DMS53 treated with DMSO at 0.1 percent for 48 hours (cell line): ENCODE results near the gene SYNCRIP.
"Not testable (repeated sequence)": the region's sequence is repeated elsewhere in the genome, so short reads cannot be mapped to it uniquely, and the experiment has no call there.

Experiments
- DNase-seq: peaks from one replicate; lab custom pipeline; 2025; ENCODE audit not compliant: unreplicated experiment; lab: John Stamatoyannopoulos, UW

SYNCRIP gene

DNA sequence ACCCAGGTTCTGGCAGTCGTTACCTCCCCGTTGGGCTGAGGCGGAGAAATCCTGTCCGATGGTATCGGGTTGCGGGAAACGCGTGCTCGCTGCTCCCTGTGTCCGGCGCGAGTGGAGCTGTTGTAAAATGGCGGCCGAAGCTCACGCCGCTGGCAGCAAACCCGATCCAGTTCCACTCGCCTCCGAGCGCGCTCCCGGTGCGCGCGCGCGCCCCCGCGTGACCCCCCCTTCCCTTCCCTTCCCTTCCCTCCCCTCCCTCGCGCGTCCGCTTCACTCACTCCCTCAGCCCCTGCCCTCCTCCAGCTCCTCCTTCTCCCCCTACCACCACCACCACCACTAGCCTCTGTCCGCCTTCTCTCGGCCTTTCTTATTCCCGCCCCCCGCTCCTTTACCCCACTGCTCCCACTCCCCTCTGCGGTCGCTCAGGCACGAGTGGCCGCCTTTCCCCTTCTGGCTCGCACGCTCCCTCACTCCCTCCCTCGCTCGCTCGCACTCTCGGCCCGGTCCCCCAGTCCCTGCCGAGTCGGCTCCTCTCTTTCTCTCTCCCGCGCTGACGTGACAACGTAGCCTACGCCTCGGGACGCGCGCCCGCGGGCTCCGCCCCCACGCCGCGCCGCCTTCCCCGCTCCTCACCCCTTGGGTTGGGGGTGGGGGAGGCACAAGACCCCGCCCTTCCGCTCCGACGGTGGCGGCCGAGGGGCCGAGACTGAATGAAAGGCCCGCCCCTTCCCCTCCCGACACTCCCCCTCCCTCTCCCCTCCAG is at the start of gene SYNCRIP:
Gene SYNCRIP (minus strand): TSS at position 113 of the 763 bp plus-strand sequence. CDS start 1,447 bp downstream, outside the sequence.
- DNase-seq = peak; percentile 88

DNA sequence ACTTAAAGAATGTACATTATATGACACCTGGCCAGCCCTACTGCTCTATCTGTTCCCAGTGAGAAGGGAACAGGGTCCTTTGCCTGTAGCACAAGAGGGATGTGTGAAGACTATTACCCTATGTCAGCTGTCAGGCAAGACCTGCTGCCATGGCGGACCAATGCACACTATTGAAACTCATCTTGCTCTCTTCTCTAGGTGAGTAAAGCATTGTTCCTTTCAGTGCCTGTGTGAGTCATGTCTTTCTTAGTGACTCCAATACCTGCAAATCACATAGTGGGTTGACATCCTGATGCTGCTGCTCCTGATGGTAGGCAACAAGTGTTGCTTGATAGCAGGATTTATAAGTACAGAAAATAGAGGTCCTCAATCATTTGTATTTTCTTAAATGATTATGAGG is 48.8 kb upstream of the SYNCRIP start:
- no peak for DNase-seq

DNA sequence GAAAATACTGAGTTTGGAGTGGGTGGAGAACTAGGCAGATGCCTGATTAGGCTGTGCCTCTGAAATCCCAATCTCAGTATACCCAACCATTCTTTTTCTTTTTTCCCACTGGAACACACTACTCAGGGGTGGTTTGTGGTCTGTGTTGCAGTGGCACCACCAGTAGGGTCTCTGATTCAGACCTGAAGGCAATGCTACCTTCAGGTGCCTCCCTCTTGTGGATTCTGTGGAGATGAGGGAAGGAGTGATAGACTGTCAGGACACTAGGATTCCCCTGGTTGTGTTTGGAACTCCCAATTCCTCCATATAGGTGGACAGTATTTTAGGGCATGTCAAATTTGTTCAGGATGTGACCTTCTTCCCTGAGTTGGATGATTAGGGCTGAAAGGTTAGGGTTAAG is 47.4 kb upstream of the SYNCRIP start:
- no peak for DNase-seq

DNA sequence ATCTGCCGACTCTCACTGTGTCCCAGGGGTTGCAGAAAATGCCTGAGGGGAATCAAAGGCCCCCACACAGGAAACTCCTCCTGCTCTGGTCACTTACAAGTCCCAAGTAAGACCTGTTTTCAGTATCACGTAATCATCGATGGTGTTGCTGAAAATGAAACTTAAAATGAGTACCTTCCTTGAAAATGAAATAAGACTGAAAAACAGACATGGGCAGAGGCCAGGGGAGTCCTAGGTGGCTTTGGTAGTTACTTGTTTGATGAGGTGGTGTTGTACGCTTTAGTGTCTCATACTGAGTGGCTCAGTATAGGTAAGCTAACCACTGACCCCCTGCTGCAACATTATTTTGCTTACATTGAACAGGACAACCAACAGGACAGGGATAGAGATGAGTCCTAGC is 43.0 kb upstream of the SYNCRIP start:
- DNase-seq = no peak

DNA sequence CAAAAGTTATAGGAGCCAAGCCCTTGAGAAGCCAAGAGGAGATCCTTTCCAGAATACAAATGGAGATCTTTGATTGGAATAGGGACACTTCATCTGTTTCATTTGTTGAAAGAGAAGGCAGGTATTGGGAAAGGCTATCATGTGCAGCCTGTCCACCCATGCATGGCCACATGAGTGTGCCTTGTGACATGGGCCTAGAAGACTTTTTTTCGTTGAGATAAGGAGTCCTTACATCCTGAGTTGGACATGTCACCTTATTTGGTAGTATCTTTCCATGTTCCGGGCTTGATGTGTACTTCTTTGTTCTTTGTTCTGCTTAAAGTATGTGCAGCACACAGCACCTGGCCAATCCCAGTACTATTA is 42.1 kb upstream of the SYNCRIP start:
- DNase-seq = no peak

DNA sequence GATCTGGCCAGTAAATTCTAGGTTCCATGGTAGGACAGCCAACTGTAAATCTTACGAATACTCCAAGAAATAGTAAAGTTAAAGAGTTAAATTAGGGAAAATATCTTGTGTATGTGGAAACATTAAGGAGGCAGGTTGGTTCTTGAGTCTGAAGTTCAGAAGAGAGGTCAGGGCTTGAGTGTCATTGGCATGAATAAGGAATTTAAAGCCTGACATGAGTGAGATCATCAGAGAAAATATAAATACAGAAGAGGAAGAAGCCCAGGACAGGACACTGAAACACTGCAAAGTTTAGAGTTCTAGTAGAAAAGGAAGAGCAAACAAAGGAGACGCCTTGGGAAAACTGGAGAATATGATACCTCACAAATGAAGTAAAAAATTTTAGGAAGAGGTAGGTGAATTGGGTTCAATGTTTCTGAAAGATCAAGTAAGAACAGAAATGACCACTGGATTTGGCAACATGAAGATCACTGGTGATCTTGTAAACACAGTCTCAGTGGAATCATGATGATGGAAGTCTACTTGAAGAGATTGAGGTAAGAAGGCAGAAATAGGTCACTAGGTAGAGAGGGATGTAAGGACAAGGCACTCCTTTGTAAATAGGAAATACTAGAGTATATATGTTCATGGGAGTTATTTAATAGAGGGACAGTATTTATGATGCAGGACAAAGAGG is 41.6 kb upstream of the SYNCRIP start:
- no peak for DNase-seq

DNA sequence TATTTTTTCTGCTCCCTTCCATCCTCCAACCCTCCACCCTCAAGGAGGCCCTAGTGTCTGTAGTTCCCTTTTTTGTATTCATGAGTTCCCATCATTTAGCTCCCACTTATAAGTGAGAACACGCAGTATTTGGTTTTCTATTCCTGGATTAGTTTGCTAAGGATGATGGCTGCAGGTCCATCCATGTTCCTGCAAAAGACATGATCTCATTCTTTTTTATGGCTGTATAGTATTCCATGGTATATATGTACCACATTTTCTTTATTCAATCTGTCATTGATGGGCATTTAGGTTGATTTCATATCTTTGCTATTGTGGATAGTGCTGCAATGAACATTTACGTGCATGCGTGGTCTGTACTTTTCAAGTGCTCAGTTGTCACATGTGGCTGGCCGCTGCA is 39.2 kb upstream of the SYNCRIP start:
- not testable (repeated sequence) for DNase-seq

DNA sequence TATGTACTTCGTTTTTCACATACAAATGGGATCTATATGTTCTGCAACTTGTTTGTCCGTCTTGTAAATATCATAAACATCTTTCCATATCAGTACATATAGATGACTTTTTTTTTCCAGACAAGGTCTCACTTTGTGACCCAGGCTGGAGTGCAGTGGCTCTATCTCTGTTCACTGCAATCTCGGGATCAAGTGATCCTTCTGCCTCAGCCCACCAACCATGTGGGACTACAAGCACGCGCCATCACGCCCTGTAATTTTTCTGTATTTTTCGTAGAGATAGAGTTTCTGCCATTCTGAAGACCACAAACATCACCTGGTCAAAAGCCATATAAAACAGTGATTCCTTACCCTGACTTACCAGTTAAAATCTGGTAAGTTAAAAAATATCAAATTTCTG is 37.7 kb upstream of the SYNCRIP start:
- DNase-seq = no peak

DNA sequence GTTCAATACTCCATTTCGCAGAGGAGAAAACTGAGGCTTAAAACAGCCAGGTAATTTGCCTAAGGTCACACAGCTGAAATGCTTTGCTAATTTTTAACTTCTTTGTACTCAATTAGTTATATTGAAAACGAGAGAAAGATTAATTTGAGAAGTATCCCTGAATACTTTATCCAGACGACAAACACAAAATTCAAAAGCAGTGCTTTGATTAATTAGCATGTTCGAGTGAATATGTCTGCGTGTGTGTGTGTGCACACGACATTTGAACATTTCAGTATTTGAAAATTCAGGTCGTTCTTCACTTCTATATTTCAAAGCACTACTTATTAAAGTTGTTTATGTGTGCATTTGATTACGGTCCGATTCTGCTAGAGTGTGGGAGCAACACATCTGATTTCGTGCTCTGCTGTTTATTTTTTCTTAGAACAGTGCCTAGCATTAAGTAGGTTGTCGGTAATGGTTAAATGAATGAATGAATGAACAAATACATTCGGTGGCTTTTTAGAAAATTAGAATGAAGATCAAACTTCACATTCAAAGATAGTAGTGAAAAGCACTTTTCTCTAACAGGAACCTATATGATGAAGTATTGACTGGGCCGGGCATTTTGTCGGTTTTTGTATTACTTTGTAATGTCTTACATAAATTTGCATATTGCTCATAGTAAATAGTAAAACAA is 36.9 kb upstream of the SYNCRIP start:
- DNase-seq = no peak

DNA sequence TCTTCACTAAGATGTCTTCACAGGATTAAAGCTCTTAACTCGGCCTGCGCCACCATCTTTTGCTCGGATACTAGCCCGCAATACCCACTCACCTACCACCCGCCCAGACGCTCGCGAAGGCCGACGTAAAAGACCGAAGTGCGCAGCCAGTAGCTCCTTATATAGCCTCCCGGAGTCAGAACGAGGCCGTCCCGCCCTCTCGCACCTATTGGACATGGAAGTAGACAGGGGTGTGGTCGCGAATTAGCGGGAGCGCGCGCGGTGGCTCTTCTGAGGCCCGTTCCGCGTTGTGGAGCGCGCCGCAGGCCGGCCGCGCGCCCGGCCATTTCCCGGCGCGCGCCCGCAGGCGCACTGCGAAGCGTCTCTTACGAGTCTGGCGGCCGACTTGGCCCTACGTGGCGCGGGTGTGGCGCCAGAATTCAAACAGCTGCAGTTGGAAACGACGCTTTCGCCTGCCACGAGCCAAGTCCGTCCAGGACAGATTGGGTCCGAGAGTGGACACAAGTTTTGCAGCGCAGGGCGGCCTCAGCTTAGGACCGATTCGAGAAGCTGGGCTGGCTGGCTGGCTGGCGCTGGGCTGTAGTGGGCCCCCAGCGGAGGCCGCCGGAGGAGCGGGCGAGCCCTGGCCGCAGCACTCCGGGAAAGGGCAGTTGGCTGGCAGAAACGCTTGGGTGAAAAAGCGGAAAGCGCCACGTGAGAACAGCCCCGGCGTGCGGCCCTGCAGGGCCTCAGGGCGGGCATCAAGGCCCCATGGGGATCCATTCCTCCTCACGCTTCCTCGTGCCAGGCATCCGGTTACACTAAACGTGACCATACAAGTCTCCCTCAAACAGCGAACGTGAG is 36.1 kb upstream of the SYNCRIP start:
- peak; percentile 93 for DNase-seq

DNA sequence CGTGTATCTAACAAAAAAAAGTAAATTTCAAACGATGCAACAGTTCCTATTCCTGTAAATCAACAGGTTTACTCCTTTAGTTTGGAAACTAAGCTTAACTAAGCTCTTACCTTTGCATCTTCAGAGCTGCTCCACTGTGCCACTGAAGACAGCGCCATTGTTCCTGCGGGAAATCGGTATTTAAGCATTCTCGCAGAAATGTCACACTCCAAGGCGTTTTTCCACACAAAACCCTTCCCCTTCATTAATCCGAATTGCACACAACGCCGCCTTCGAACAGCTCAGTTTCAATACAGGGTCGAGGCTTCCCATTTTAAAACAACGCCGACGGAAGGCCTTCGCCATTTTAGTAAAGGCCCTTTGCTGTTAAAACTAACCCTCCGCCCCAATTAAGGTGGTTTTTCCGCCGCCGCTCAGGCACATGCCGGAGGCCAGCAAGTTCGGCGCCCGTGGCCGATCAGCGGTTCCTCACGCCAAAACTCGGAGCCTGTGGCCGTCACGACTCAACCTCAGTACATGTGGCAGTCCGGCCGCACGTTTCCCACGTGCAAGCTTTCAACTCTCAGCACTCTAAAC is 35.4 kb upstream of the SYNCRIP start:
- no peak for DNase-seq

DNA sequence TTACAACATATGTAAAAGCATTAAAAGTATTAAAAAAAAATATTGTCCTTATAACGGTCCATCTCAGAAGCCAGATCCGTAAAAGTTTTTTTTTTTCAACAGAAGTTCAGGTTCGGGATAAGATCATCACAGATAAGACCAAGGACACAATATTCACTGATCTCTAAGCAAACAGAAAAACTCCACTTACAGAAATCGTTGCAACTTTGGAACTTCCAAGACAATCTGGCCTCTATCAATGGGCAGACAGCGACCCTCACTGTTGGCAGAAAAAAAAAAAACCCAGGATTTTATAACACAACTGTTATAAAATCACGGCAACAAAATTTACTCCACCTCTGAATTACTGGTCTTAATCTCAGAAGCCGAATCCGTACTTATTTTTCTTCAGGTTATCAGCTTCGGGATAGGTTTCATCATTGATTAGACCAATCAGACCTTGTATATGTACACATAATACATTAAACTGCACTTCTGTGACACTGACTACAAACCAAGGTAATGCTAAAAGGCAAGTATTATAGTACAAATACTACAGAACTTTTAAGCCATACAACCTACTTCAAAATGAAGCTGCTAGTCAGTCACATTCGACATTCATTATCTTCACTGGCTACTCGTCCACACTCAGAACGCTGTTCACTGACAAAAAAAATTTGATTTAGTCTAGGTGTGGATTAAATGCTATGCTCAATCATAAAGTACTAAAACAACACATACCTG is 34.7 kb upstream of the SYNCRIP start:
- no peak for DNase-seq

DNA sequence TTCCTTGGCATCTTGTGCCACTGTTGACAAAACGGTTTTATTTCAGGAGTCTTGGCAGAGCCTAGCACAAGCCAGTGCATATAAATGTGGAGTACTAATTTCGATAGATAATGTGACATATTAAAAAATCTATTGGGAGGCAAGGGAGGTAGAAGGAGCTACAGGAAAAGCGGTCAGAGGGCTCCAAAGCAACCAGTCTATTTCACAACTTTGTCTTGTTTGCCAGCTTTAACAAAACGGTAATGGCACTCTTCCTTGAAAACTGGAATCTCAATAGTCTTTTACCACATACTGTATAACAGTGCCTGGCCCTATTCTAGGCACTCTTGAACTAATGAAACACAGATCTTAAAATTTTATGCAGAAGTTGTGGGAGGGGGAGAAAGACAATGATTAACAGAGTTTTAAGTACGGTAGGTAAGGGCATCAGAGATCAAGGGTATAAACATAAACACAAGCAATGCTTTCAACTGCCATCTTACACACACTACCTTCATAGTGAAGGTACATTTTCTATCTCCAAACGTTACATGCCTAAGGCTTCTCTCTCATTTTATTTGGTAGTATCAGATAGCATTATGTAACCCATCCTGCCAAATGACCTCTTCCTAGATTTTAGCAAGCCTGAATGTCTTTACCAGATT is 33.5 kb upstream of the SYNCRIP start:
- DNase-seq = no peak

DNA sequence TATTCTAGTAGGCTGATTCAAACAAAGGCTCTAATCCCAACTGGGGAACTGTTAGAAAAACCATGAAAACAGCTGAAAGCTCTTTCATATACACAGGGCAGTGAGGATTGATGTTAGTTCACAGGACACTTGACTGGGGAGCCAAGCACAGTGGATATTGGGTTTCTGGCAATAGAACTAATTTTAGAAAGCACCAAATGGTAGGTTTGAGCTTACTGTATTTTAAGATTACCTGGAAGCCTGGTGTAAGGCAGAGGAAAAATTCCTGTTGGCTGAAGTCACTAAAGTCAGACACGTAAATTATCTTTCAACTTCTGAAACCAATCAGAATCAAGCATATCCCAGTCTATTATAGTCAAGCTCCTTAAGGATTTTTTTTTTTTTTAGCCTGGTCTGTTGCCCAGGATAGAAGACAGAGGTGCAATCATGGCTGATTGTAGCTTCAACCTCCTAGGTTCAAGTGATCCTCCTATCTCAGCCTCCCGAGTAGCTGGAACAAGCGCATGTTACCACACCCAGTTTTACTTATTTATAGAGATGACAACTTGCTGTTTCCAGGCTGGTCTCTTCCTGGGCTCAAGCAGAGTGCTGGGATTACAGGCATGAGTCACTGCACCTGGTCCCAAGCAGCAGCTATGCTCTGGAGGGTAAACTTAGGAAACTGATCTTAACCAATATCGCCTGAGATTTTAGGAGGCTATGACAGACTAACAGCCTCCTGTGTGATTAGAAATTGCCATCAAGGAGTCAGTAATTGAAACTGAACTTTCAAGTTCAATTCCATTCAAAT is 32.5 kb upstream of the SYNCRIP start:
- no peak for DNase-seq

DNA sequence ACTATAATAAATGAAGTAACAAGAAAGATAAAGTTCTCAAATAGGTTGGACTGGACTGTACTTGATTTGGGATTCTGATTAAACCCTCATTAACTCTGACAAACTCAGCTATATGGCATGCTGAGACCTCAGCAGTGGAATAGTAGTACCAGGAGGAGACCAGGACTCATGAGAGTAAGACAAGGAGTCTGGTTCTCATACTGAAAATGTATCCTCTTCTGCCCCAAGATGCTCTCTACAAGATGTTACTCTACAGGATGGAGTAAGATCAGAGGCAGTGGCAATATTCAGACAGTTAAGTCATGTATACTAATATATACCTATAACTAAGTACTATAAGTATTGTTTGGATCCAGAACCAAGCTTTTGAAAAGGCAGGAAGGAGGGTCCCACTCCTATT is 31.9 kb upstream of the SYNCRIP start:
- no peak for DNase-seq

DNA sequence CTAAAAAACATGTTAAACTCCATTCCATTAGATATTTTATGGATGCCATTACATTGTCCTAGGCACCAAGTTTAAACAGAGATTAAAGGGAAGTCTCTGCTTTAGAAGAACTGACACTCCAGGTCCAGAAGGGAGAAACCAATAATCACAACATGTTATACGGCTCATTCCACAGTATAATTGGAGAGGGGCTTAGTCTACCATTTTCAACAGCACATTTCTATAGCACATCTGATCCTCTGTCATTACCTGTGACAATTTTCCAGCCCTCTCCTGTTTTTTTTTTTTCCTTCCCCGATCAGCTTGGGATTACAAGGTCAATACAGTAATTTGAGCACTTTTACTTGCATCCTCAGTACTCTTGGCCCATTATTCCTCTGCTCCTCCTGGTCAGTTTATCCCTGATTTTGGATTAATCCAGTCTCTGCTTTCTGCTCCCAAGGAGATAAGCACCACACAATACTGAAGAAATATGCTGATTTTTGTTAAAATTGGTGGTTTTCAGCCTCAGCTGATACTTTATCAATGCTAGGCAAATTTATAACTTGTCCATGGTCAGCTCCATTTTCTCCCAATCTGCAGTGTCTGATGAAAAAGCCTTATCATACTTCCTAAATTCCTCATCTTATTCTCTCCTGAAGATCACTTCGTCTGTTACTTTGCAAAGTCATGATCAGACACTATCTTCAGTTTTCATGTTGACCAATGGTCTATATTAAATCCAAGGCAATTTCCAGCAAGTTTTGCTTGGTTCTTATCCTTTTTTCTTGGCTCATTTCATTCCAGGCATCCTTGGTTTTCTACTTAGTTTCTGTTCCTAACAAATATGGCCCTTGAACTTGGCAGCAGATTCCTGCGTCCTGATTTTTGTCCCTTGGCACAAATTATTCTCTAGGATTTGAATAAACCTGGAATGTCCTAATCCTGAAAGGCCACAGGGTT is 30.8 kb upstream of the SYNCRIP start:
- no peak for DNase-seq

DNA sequence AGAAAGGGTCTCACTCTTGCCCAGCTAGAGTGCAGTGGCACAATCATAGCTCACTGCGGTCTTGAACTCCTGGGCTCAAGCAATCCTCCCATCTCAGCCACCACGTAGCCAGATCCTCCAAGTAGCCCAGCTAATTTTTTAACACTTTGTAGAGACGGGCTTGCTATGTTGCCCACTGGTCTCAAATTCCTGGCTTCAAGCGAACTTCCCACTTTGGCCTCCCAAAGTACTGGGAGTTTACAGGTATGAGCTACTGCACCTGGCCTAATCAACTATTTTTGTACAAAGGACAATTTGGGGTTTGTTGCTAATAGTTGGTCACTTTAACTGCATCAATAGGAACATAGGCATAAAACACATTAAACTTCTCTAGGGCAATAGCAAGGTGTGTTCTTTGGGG is 29.9 kb upstream of the SYNCRIP start:
- DNase-seq = no peak

DNA sequence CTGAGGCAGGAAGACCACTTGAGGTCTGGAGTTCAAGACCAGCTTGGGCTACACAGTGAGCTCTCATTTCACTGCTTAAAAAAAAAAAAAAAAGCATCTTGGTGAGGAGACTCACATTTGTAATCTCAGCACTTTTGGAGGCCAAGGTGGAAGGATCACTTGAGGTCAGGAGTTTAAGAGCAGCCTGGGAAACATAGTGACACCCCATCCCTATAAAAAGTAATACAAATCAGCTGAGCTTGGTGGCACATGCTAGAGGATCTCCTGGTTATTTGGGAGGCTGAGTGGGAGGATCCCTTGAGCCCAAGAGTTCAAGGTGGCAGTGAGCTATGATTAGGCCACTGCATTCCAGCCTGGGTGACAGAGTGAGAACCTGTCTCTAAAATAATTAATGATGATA is 29.4 kb upstream of the SYNCRIP start:
- no peak for DNase-seq
